Suprapubic skin (tissue), 4 donors: Measurements from ENCODE around the gene SYT11. TPM values are rescaled to one million over a fixed set of nuclear protein-coding genes. Genes with fewer than 3 reads are reported as not detected.
A peak's percentile ranks its signal among the peaks of the same experiment; 100 is the strongest.
"Not testable (repeated sequence)": the region's sequence is repeated elsewhere in the genome, so short reads cannot be mapped to it uniquely, and the experiment has no call there.

Experiments
- DNase-seq, 2 donors: peaks; one replicate each; pipeline ENCODE4 v3.0.0-alpha.2; 2019; ENCODE audit warnings: low spot score in 2 of 2
- H3K27ac ChIP-seq: fragments of 200-600 bp; sonication (generic); one replicate; pipeline ENCODE4 v1.5.1; 2019
- H3K27me3 ChIP-seq: fragments of 200-600 bp; sonication (generic); one replicate; pipeline ENCODE4 v1.5.1; 2019
- H3K36me3 ChIP-seq: fragments of 200-600 bp; sonication (generic); one replicate; pipeline ENCODE4 v1.5.1; 2019
- H3K4me1 ChIP-seq: fragments of 200-600 bp; sonication (generic); one replicate; pipeline ENCODE4 v1.5.1; 2019
- H3K4me3 ChIP-seq: fragments of 200-600 bp; sonication (generic); one replicate; pipeline ENCODE4 v1.5.1; 2019; ENCODE audit warnings: mild to moderate bottlenecking
- H3K9me3 ChIP-seq: fragments of 200-600 bp; sonication (generic); one replicate; pipeline ENCODE4 v1.5.1; 2019
- EP300 ChIP-seq: sonication (generic); formaldehyde crosslinking; IDR thresholded peaks from one replicate; pipeline ENCODE4 v1.6.1; 2017; ENCODE audit warnings: antibody characterized with exemption
- POLR2A ChIP-seq, 2 donors: fragments of 450-650 bp; IDR thresholded peaks; one replicate each; pipeline ENCODE4 v1.6.1; 2017; ENCODE audit warnings: antibody characterized with exemption in 2 of 2, mild to moderate bottlenecking in 2 of 2, moderate library complexity in 2 of 2
- POLR2AphosphoS5 ChIP-seq, 3 donors: sonication (generic); formaldehyde crosslinking; IDR thresholded peaks; one replicate each; pipeline ENCODE4 v1.6.1; 2017; ENCODE audit warnings: antibody characterized with exemption in 3 of 3
- WGBS: methylation state at CpG from one replicate; pipeline ENCODE4 v1.1.5; 2018; 5-methylcytosine and 5-hydroxymethylcytosine counted together
- total RNA-seq, 4 donors: library from RNA; depleted of rRNA; stranded (reverse); fragments of >200 nt; gene quantifications; one replicate each; pipeline ENCODE4 v1.1.0, GENCODE V29; 2016
- TF ChIP-seq, protein P1 (sequence below), 2 donors: fragments of 200-600 bp in 1 of 2; fragments of 450-650 bp in 1 of 2; sonication (generic) in 1 of 2; IDR thresholded peaks; one replicate each; pipeline ENCODE4 v1.5.1; 2016 to 2019; ENCODE audit warnings: antibody characterized with exemption in 2 of 2, mild to moderate bottlenecking in 1 of 2, moderate library complexity in 1 of 2

SYT11 gene
- total RNA-seq, 4 donors from 2014 or later = 2.2 to 3.3 (median 2.7) TPM

DNA sequence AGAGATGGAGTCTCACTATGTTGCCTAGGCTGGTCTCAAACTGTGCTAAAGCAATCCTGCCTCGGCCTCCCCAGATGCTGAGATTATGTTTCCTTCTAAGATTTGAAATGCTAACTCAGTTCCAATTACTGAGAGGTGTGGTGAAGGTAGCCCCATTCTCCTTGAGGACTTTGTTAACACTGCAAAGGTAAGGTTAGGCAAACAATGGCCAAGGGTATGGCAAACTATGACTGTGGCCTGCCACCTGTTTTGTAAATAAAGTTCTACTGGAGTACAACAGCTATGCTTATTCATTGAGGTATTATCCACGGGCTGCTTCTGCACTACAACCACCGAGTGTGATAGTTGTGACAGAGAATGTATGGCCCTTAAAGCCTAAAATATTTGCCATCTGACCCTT lies 61.4 kb downstream of the SYT11 start:
- Histone ChIP-seq H3K36me3 (peaks cover 100% of the 10 kb centered on the region), H3K4me1 (no peaks in the 10 kb centered on the region), H3K4me3 (no peak overlapping the region), H3K9me3 (no peaks in the 10 kb centered on the region), H3K27ac (no peak overlapping the region), H3K27me3 (no peaks in the 10 kb centered on the region)
- WGBS = 98% methylated on average over 3 of the region's 3 CpGs
- TF ChIP-seq, protein P1, sequence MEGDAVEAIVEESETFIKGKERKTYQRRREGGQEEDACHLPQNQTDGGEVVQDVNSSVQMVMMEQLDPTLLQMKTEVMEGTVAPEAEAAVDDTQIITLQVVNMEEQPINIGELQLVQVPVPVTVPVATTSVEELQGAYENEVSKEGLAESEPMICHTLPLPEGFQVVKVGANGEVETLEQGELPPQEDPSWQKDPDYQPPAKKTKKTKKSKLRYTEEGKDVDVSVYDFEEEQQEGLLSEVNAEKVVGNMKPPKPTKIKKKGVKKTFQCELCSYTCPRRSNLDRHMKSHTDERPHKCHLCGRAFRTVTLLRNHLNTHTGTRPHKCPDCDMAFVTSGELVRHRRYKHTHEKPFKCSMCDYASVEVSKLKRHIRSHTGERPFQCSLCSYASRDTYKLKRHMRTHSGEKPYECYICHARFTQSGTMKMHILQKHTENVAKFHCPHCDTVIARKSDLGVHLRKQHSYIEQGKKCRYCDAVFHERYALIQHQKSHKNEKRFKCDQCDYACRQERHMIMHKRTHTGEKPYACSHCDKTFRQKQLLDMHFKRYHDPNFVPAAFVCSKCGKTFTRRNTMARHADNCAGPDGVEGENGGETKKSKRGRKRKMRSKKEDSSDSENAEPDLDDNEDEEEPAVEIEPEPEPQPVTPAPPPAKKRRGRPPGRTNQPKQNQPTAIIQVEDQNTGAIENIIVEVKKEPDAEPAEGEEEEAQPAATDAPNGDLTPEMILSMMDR (IDR thresholded peaks at IDR 0.05) = no peak
- no peak for TF ChIP-seq EP300
- TF ChIP-seq POLR2AphosphoS5 (IDR thresholded peaks at IDR 0.05) = no peak
- TF ChIP-seq POLR2A (IDR thresholded peaks at IDR 0.05) = no peak
- DNase-seq = no peak

GRCh38 chr1:155925506-155925905 lies 66.1 kb downstream of the SYT11 start:
- Histone ChIP-seq H3K4me3 (no peak overlapping the region), H3K36me3 (peaks cover 99% of the 10 kb centered on the region), H3K4me1 (peaks cover 14% of the 10 kb centered on the region), H3K27me3 (no peaks in the 10 kb centered on the region), H3K9me3 (no peaks in the 10 kb centered on the region), H3K27ac (no peak overlapping the region)
- 94% methylated on average over 2 of the region's 2 CpGs for WGBS
- TF ChIP-seq POLR2AphosphoS5 (IDR thresholded peaks at IDR 0.05) (no peak), EP300 (no peak), POLR2A (IDR thresholded peaks at IDR 0.05) (no peak)
- TF ChIP-seq, protein P1 (IDR thresholded peaks at IDR 0.05) = no peak
- DNase-seq = no peak

DNA sequence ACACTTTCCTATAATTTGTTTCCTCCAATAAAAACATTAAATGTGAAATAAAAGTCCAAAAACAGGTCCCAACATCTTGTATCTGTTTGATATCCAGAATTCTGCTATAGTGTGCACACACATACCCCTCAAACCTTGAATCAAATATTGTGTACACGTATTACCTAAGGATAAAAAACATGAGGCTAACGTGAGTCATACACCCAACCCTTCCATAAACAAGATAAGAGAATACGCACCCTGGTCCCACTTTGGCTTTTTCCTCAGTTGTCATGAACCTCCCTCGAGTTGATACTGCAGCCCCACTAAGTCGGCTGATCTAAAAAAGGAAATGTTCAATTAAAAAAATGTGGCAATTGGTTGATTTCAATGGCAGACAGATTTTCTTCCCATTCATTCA lies 69.7 kb downstream of the SYT11 start:
- TF ChIP-seq POLR2AphosphoS5 (IDR thresholded peaks at IDR 0.05) (no peak), EP300 (no peak), POLR2A (IDR thresholded peaks at IDR 0.05) (no peak)
- TF ChIP-seq, protein P1 (IDR thresholded peaks at IDR 0.05) = no peak
- H3K36me3 ChIP-seq = peaks cover 68% of the 10 kb centered on the region
- WGBS = 68% methylated on average over 5 of the region's 5 CpGs
- H3K4me3 ChIP-seq = no peak overlapping the region
- DNase-seq = no peak
- H3K9me3 ChIP-seq = no peaks in the 10 kb centered on the region
- H3K27ac ChIP-seq = no peak overlapping the region
- peaks cover 46% of the 10 kb centered on the region for H3K4me1 ChIP-seq
- no peaks in the 10 kb centered on the region for H3K27me3 ChIP-seq

DNA sequence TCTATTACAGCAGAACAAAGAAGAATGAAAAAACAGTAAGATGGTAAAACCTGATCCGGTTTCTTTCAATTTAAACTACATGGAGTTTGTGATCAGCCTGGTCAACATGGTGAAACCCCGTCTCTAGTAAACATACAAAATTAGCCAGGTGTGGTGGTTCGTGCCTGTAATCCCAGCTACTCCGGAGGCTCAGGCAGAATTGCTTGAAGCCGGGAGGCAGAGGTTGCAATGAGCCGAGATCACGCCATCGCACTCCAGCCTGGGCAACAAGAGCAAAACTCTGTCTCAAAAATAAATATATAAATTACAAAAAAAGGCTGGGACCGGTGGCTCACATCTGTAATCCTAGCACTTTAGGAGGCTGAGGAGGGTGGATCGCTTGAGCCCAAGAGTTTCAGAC lies 71.4 kb downstream of the SYT11 start:
- H3K9me3 ChIP-seq, DNase-seq, H3K27me3 ChIP-seq, H3K27ac ChIP-seq: not testable (repeated sequence)
- Histone ChIP-seq H3K4me1 (peaks cover 52% of the 10 kb centered on the region), H3K4me3 (peak overlapping the region; percentile 25), H3K36me3 (peaks cover 52% of the 10 kb centered on the region)
- 80% methylated on average over 10 of the region's 10 CpGs for WGBS

GRCh38 chr1:155931332-155932038 lies 72.1 kb downstream of the SYT11 start:
- Histone ChIP-seq H3K4me1 (peaks cover 52% of the 10 kb centered on the region), H3K27me3 (no peaks in the 10 kb centered on the region), H3K9me3 (no peaks in the 10 kb centered on the region), H3K36me3 (peaks cover 44% of the 10 kb centered on the region), H3K4me3 (peak overlapping the region; percentile 25), H3K27ac (no peak overlapping the region)
- no peak for TF ChIP-seq POLR2AphosphoS5 (IDR thresholded peaks at IDR 0.05)
- no peak for TF ChIP-seq EP300
- TF ChIP-seq POLR2A (IDR thresholded peaks at IDR 0.05) = no peak
- TF ChIP-seq, protein P1 (IDR thresholded peaks at IDR 0.05) = no peak
- no peak for DNase-seq
- WGBS = 59% methylated on average over 7 of the region's 7 CpGs

DNA sequence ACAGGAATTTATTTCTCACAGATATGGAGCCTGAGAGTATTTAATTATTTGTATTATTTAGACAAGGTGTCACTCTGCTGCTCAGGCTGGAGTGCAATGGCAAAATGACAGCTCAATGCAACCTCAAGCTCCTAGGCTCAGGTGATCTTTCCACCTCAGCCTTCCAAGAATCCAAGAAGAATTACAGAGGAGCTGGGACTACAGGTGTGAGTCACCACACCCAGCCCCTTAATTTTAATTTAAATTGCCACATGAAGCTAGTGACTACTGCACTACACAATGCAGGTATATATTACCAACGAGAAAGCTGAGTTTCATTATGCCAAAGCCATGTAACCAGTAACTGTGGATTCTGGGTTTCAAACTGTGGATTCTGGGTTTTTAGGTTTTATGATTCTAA lies 72.7 kb downstream of the SYT11 start:
- Histone ChIP-seq H3K9me3 (no peaks in the 10 kb centered on the region), H3K27me3 (no peaks in the 10 kb centered on the region), H3K27ac (no peak overlapping the region), H3K4me3 (no peak overlapping the region), H3K36me3 (peaks cover 38% of the 10 kb centered on the region), H3K4me1 (peaks cover 52% of the 10 kb centered on the region)
- TF ChIP-seq POLR2A (IDR thresholded peaks at IDR 0.05) (no peak), EP300 (no peak), POLR2AphosphoS5 (IDR thresholded peaks at IDR 0.05) (no peak)
- TF ChIP-seq, protein P1 (IDR thresholded peaks at IDR 0.05) = no peak
- DNase-seq = no peak
- WGBS = 20% methylated on average over 1 of the region's 1 CpG
